Kidney epithelial cell (primary cell): ENCODE data around the gene ACP3. TPM values are rescaled to one million over a fixed set of nuclear protein-coding genes. Genes with fewer than 3 reads are reported as not detected.

Experiments
- DNase-seq: peaks from one replicate; pipeline ENCODE4 v3.0.0-alpha.2; 2010; ENCODE audit warnings: low read depth
- H3K27me3 ChIP-seq: 2 replicates; pipeline ENCODE4 v1.6.0; 2011; ENCODE audit warnings: low read length; ENCODE audit not compliant: control insufficient read depth, insufficient read depth
- H3K36me3 ChIP-seq: 2 replicates; pipeline ENCODE4 v1.5.1; 2011; ENCODE audit warnings: low read length; ENCODE audit not compliant: control insufficient read depth, insufficient read depth
- H3K4me3 ChIP-seq: 2 replicates; pipeline ENCODE4 v1.5.1; 2011; ENCODE audit warnings: low read depth, mild to moderate bottlenecking, control low read depth, low read length
- CTCF ChIP-seq: IDR thresholded peaks from 2 replicates; pipeline ENCODE4 v1.5.1; 2011; ENCODE audit warnings: mild to moderate bottlenecking, moderate library complexity, low read length, control low read depth, inconsistent platforms; ENCODE audit not compliant: insufficient read depth, poor library complexity, severe bottlenecking
- total RNA-seq: library from RNA; depleted of rRNA; stranded (reverse); fragments of >200 nt; gene quantifications from 2 replicates; pipeline ENCODE4 v1.2.3, GENCODE V29; 2015

ACP3 gene
- total RNA-seq, 1 donor from 2014 or later, result 0.46 TPM

GRCh38 chr3:132406587-132406986 is 89.4 kb downstream of the ACP3 start:
- no peak for TF ChIP-seq CTCF
- DNase-seq, result no peak
- Histone ChIP-seq H3K4me3 (no peak overlapping the region), H3K27me3 (no peaks in the 10 kb centered on the region), H3K36me3 (no peaks in the 10 kb centered on the region)

GRCh38 chr3:132407025-132407424 is 89.8 kb downstream of the ACP3 start:
- Histone ChIP-seq H3K4me3 (no peak overlapping the region), H3K36me3 (no peaks in the 10 kb centered on the region), H3K27me3 (no peaks in the 10 kb centered on the region)
- TF ChIP-seq CTCF, result no peak
- DNase-seq, result no peak

Other genes starting within 250 kb of the ACP3 start
- 36.1 and 38.9 TPM in 2 replicates for gene DNAJC13, start 100.1 kb downstream of the ACP3 start, total RNA-seq